ENCODE data around the gene UBAC1.

DNA sequence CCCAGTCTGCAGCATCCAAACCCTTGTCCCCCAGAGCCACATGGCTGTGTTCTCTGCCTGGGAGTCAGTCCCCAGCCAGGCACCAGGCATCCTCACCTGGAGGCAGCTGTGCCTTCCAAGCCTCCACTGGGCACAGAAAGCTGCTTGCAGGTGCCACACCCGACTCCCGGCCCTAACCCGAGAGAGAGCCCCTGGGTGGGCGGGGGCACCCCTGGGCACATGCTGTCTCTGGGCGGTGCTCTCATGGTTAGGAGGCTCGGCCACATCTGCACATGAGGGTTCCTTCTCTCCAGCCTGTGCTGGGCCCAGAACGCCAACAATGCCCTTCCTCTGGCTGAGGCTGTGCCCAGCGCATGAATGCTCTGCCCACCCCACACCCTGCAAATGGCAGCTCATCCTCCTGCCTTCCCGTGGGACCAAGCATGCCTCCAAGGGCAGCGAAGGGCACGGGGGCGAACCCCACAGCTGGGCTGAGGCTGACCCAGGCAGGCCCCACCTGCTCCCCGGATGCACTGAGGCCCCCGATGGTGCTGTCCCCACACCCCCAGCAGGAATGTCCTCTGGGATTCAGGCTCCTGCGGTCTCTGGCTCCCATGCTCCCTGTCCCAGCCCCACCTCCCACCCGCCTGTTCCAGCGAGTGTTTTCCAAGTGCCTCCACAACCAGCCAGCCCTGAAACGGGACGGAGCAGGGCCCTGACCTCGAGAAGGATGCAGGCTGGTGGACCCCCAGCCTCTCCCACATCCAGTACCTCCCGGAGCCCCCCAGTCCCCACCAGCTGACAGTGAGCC lies 31.3 kb downstream of the UBAC1 start:
- TF ChIP-seq ZNF384 (IDR thresholded peaks at IDR 0.05; ENCODE audit: low read depth, low read length) (no peak), SRF (CRISPR knock-in tag; IDR thresholded peaks at IDR 0.05) (no peak), POLR2A (conservative IDR thresholded peaks at IDR 0.05) (peak; percentile 11; the same call in 1 of the 2 replicates), HIVEP1 (CRISPR knock-in tag; IDR thresholded peaks at IDR 0.05) (no peak), SAP30 (IDR thresholded peaks at IDR 0.05; ENCODE audit: borderline replicate concordance, insufficient read depth, low read depth, low read length, poor library complexity, severe bottlenecking) (no peak), POLR2G (IDR thresholded peaks at IDR 0.05; ENCODE audit: low read depth, low read length) (peak; percentile 66), TAF1 (IDR thresholded peaks at IDR 0.05; ENCODE audit: control insufficient read depth, extremely low read depth, insufficient read depth, low read length, severe bottlenecking) (no peak)
- TF ChIP-seq, protein P1, sequence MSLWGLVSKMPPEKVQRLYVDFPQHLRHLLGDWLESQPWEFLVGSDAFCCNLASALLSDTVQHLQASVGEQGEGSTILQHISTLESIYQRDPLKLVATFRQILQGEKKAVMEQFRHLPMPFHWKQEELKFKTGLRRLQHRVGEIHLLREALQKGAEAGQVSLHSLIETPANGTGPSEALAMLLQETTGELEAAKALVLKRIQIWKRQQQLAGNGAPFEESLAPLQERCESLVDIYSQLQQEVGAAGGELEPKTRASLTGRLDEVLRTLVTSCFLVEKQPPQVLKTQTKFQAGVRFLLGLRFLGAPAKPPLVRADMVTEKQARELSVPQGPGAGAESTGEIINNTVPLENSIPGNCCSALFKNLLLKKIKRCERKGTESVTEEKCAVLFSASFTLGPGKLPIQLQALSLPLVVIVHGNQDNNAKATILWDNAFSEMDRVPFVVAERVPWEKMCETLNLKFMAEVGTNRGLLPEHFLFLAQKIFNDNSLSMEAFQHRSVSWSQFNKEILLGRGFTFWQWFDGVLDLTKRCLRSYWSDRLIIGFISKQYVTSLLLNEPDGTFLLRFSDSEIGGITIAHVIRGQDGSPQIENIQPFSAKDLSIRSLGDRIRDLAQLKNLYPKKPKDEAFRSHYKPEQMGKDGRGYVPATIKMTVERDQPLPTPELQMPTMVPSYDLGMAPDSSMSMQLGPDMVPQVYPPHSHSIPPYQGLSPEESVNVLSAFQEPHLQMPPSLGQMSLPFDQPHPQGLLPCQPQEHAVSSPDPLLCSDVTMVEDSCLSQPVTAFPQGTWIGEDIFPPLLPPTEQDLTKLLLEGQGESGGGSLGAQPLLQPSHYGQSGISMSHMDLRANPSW (CRISPR knock-in tag; IDR thresholded peaks at IDR 0.05) = no peak
- TF ChIP-seq, protein P2, sequence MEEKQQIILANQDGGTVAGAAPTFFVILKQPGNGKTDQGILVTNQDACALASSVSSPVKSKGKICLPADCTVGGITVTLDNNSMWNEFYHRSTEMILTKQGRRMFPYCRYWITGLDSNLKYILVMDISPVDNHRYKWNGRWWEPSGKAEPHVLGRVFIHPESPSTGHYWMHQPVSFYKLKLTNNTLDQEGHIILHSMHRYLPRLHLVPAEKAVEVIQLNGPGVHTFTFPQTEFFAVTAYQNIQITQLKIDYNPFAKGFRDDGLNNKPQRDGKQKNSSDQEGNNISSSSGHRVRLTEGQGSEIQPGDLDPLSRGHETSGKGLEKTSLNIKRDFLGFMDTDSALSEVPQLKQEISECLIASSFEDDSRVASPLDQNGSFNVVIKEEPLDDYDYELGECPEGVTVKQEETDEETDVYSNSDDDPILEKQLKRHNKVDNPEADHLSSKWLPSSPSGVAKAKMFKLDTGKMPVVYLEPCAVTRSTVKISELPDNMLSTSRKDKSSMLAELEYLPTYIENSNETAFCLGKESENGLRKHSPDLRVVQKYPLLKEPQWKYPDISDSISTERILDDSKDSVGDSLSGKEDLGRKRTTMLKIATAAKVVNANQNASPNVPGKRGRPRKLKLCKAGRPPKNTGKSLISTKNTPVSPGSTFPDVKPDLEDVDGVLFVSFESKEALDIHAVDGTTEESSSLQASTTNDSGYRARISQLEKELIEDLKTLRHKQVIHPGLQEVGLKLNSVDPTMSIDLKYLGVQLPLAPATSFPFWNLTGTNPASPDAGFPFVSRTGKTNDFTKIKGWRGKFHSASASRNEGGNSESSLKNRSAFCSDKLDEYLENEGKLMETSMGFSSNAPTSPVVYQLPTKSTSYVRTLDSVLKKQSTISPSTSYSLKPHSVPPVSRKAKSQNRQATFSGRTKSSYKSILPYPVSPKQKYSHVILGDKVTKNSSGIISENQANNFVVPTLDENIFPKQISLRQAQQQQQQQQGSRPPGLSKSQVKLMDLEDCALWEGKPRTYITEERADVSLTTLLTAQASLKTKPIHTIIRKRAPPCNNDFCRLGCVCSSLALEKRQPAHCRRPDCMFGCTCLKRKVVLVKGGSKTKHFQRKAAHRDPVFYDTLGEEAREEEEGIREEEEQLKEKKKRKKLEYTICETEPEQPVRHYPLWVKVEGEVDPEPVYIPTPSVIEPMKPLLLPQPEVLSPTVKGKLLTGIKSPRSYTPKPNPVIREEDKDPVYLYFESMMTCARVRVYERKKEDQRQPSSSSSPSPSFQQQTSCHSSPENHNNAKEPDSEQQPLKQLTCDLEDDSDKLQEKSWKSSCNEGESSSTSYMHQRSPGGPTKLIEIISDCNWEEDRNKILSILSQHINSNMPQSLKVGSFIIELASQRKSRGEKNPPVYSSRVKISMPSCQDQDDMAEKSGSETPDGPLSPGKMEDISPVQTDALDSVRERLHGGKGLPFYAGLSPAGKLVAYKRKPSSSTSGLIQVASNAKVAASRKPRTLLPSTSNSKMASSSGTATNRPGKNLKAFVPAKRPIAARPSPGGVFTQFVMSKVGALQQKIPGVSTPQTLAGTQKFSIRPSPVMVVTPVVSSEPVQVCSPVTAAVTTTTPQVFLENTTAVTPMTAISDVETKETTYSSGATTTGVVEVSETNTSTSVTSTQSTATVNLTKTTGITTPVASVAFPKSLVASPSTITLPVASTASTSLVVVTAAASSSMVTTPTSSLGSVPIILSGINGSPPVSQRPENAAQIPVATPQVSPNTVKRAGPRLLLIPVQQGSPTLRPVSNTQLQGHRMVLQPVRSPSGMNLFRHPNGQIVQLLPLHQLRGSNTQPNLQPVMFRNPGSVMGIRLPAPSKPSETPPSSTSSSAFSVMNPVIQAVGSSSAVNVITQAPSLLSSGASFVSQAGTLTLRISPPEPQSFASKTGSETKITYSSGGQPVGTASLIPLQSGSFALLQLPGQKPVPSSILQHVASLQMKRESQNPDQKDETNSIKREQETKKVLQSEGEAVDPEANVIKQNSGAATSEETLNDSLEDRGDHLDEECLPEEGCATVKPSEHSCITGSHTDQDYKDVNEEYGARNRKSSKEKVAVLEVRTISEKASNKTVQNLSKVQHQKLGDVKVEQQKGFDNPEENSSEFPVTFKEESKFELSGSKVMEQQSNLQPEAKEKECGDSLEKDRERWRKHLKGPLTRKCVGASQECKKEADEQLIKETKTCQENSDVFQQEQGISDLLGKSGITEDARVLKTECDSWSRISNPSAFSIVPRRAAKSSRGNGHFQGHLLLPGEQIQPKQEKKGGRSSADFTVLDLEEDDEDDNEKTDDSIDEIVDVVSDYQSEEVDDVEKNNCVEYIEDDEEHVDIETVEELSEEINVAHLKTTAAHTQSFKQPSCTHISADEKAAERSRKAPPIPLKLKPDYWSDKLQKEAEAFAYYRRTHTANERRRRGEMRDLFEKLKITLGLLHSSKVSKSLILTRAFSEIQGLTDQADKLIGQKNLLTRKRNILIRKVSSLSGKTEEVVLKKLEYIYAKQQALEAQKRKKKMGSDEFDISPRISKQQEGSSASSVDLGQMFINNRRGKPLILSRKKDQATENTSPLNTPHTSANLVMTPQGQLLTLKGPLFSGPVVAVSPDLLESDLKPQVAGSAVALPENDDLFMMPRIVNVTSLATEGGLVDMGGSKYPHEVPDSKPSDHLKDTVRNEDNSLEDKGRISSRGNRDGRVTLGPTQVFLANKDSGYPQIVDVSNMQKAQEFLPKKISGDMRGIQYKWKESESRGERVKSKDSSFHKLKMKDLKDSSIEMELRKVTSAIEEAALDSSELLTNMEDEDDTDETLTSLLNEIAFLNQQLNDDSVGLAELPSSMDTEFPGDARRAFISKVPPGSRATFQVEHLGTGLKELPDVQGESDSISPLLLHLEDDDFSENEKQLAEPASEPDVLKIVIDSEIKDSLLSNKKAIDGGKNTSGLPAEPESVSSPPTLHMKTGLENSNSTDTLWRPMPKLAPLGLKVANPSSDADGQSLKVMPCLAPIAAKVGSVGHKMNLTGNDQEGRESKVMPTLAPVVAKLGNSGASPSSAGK (IDR thresholded peaks at IDR 0.05) = no peak
